HFFc6 (cell line): ENCODE results near the gene AEN. TPM values are rescaled to one million over a fixed set of nuclear protein-coding genes. Genes with fewer than 3 reads are reported as not detected.

Experiments
- DNase-seq: peaks from one replicate; pipeline ENCODE4 v3.0.0-alpha.2; 2018
- H3K27ac Mint-ChIP-seq: 2 replicates; pipeline ENCODE4 v1.8.0; 2020; ENCODE audit warnings: mild to moderate bottlenecking, mixed read lengths
- H3K27me3 Mint-ChIP-seq: 2 replicates; pipeline ENCODE4 v1.8.0; 2021; ENCODE audit warnings: mild to moderate bottlenecking, moderate library complexity, mixed read lengths; ENCODE audit not compliant: insufficient read depth
- H3K36me3 Mint-ChIP-seq: 2 replicates; pipeline ENCODE4 v1.8.0; 2021; ENCODE audit warnings: low read depth, mixed read lengths
- H3K4me1 Mint-ChIP-seq: 2 replicates; pipeline ENCODE4 v1.8.0; 2020; ENCODE audit warnings: low read depth, mixed read lengths
- H3K4me3 Mint-ChIP-seq: 2 replicates; pipeline ENCODE4 v1.8.0; 2020; ENCODE audit warnings: mild to moderate bottlenecking, moderate library complexity, mixed read lengths
- H3K9me3 Mint-ChIP-seq: 2 replicates; pipeline ENCODE4 v1.8.0; 2020; ENCODE audit warnings: mild to moderate bottlenecking, mixed read lengths
- CTCF ChIP-seq: fragments of 200-600 bp; sonication (generic); IDR thresholded peaks from 2 replicates; pipeline ENCODE4 v1.5.0; 2021; ENCODE audit warnings: antibody characterized with exemption, mild to moderate bottlenecking
- total RNA-seq, 6 experiments: library from RNA; stranded (reverse); fragmentation: NEBNext Ultra II Directional; extraction: Animal tissue kit (Norgen Biotek cat#: 25700); gene quantifications; 2 replicates in 1 of 6; 3 replicates in 5 of 6; pipeline ENCODE4 v1.2.3, GENCODE V29; 2021

AEN gene
- total RNA-seq, 6 experiments from 2014 or later = 65.4 to 73.4 (median 67.8) TPM

GRCh38 chr15:88635318-88635717 is 14.2 kb downstream of the AEN start:
- no peak for TF ChIP-seq CTCF
- Mint-ChIP-seq H3K4me3 (no peak overlapping the region), H3K27me3 (peaks cover 11% of the 10 kb centered on the region), H3K9me3 (no peaks in the 10 kb centered on the region), H3K27ac (no peak overlapping the region), H3K4me1 (peaks cover 48% of the 10 kb centered on the region), H3K36me3 (peaks cover 14% of the 10 kb centered on the region)
- no peak for DNase-seq

- H3K4me1 Mint-ChIP-seq = peaks cover 44% of the 10 kb centered on the region
- no peak for TF ChIP-seq CTCF
- no peaks in the 10 kb centered on the region for H3K9me3 Mint-ChIP-seq
- peaks cover 14% of the 10 kb centered on the region for H3K36me3 Mint-ChIP-seq
- H3K27me3 Mint-ChIP-seq = peaks cover 11% of the 10 kb centered on the region
- peak overlapping the region; percentile 96 for H3K27ac Mint-ChIP-seq
- DNase-seq = no peak
- no peak overlapping the region; the same call in 1 of the 2 replicates for H3K4me3 Mint-ChIP-seq
These were observed 14.9 kb downstream of the AEN start for GRCh38 chr15:88636050-88636449.

GRCh38 chr15:88636654-88637053 is 15.5 kb downstream of the AEN start:
- no peaks in the 10 kb centered on the region for H3K9me3 Mint-ChIP-seq
- no peak for TF ChIP-seq CTCF
- peaks cover 44% of the 10 kb centered on the region for H3K4me1 Mint-ChIP-seq
- H3K27me3 Mint-ChIP-seq = peaks cover 11% of the 10 kb centered on the region
- H3K36me3 Mint-ChIP-seq = peaks cover 12% of the 10 kb centered on the region
- H3K27ac Mint-ChIP-seq = peak overlapping the region; percentile 96
- DNase-seq = no peak
- H3K4me3 Mint-ChIP-seq = no peak overlapping the region

GRCh38 chr15:88637436-88637835 is 16.3 kb downstream of the AEN start:
- Mint-ChIP-seq H3K4me3 (peak overlapping the region; percentile 77), H3K36me3 (peaks cover 6% of the 10 kb centered on the region), H3K27ac (peak overlapping the region; percentile 96), H3K4me1 (peaks cover 44% of the 10 kb centered on the region), H3K27me3 (peaks cover 11% of the 10 kb centered on the region), H3K9me3 (no peaks in the 10 kb centered on the region)
- no peak for DNase-seq
- no peak for TF ChIP-seq CTCF

GRCh38 chr15:88637841-88638625 is 16.9 kb downstream of the AEN start:
- Mint-ChIP-seq H3K36me3 (peaks cover 4% of the 10 kb centered on the region), H3K9me3 (no peaks in the 10 kb centered on the region), H3K4me3 (peak overlapping the region; percentile 77), H3K4me1 (peaks cover 44% of the 10 kb centered on the region), H3K27ac (peak overlapping the region; percentile 96), H3K27me3 (peaks cover 11% of the 10 kb centered on the region)
- TF ChIP-seq CTCF = no peak
- no peak for DNase-seq
